ENCODE results near the gene TXNDC5.

Gene TXNDC5

GRCh38 chr6:7910298-7910653 is 312 bp downstream of the TXNDC5 start:
- no peak for TF ChIP-seq CTCF (IDR thresholded peaks at IDR 0.05; ENCODE audit: insufficient read depth, low read length, poor library complexity, severe bottlenecking)
- Histone ChIP-seq H3K36me3 (ENCODE audit: control insufficient read depth, insufficient read depth, low read length) (peaks cover 4% of the 10 kb centered on the region), H3K4me3 (replicated peaks; ENCODE audit: low read depth, low read length) (peak overlapping the region; percentile 78), H3K27me3 (replicated peaks; ENCODE audit: control insufficient read depth, insufficient read depth, low read length) (no peaks in the 10 kb centered on the region)
- no peak for DNase-seq (ENCODE audit: extremely low read depth, insufficient read length)

- Histone ChIP-seq H3K4me3 (replicated peaks; ENCODE audit: low read depth, low read length) (peak overlapping the region; percentile 78), H3K27me3 (replicated peaks; ENCODE audit: control insufficient read depth, insufficient read depth, low read length) (no peaks in the 10 kb centered on the region), H3K36me3 (ENCODE audit: control insufficient read depth, insufficient read depth, low read length) (peaks cover 7% of the 10 kb centered on the region)
- TF ChIP-seq CTCF (IDR thresholded peaks at IDR 0.05; ENCODE audit: insufficient read depth, low read length, poor library complexity, severe bottlenecking) = no peak
- peak; percentile 68 for DNase-seq (ENCODE audit: extremely low read depth, insufficient read length)
Measured at GRCh38 chr6:7909323-7910276, 988 bp downstream of the TXNDC5 start.

GRCh38 chr6:7907159-7907558 is 3.4 kb downstream of the TXNDC5 start:
- DNase-seq (ENCODE audit: extremely low read depth, insufficient read length) = no peak
- peak overlapping the region; percentile 78 for H3K4me3 ChIP-seq (replicated peaks; ENCODE audit: low read depth, low read length)
- peaks cover 29% of the 10 kb centered on the region for H3K36me3 ChIP-seq (ENCODE audit: control insufficient read depth, insufficient read depth, low read length)
- TF ChIP-seq CTCF (IDR thresholded peaks at IDR 0.05; ENCODE audit: insufficient read depth, low read length, poor library complexity, severe bottlenecking) = no peak
- no peaks in the 10 kb centered on the region for H3K27me3 ChIP-seq (replicated peaks; ENCODE audit: control insufficient read depth, insufficient read depth, low read length)

GRCh38 chr6:7906741-7907140 is 3.8 kb downstream of the TXNDC5 start:
- peak overlapping the region; percentile 30 for H3K4me3 ChIP-seq (replicated peaks; ENCODE audit: low read depth, low read length)
- TF ChIP-seq CTCF (IDR thresholded peaks at IDR 0.05; ENCODE audit: insufficient read depth, low read length, poor library complexity, severe bottlenecking) = no peak
- no peak for DNase-seq (ENCODE audit: extremely low read depth, insufficient read length)
- no peaks in the 10 kb centered on the region for H3K27me3 ChIP-seq (replicated peaks; ENCODE audit: control insufficient read depth, insufficient read depth, low read length)
- peaks cover 33% of the 10 kb centered on the region for H3K36me3 ChIP-seq (ENCODE audit: control insufficient read depth, insufficient read depth, low read length)

- H3K4me3 ChIP-seq (replicated peaks; ENCODE audit: low read depth, low read length) = peak overlapping the region; percentile 9; the same call in 1 of the 2 replicates
- DNase-seq (ENCODE audit: extremely low read depth, insufficient read length) = no peak
- no peak for TF ChIP-seq CTCF (IDR thresholded peaks at IDR 0.05; ENCODE audit: insufficient read depth, low read length, poor library complexity, severe bottlenecking)
- no peaks in the 10 kb centered on the region for H3K27me3 ChIP-seq (replicated peaks; ENCODE audit: control insufficient read depth, insufficient read depth, low read length)
- H3K36me3 ChIP-seq (ENCODE audit: control insufficient read depth, insufficient read depth, low read length) = peaks cover 37% of the 10 kb centered on the region
Measured at GRCh38 chr6:7905416-7905815, 5.2 kb downstream of the TXNDC5 start.
